Loucy (cell line): Measurements from ENCODE around the gene SLC39A11.

Experiments used
- H2AFZ ChIP-seq: fragments of 200-600 bp; sonication (generic); 2 replicates; pipeline ENCODE4 v1.6.0; 2016; ENCODE audit warnings: antibody characterized with exemption, mild to moderate bottlenecking, low read length, moderate library complexity
- H3F3A ChIP-seq: fragments of 200-600 bp; 2 replicates; pipeline ENCODE4 v1.6.0; 2016; ENCODE audit warnings: antibody characterized with exemption, low read depth, mild to moderate bottlenecking
- H3K27me3 ChIP-seq: fragments of 200-600 bp; sonication (generic); 2 replicates; pipeline ENCODE4 v1.6.1; 2014; ENCODE audit warnings: low read length, mild to moderate bottlenecking; ENCODE audit not compliant: insufficient read depth, poor library complexity, severe bottlenecking
- H3K36me3 ChIP-seq: fragments of 200-600 bp; sonication (generic); 2 replicates; pipeline ENCODE4 v1.6.1; 2016; ENCODE audit warnings: low read length; ENCODE audit not compliant: insufficient read depth
- H3K4me1 ChIP-seq: fragments of 200-600 bp; sonication (generic); 2 replicates; pipeline ENCODE4 v1.5.1; 2014; ENCODE audit warnings: low read length, mild to moderate bottlenecking; ENCODE audit not compliant: insufficient read depth, poor library complexity, severe bottlenecking
- H3K4me2 ChIP-seq: fragments of 200-600 bp; sonication (generic); 2 replicates; pipeline ENCODE4 v1.6.0; 2014; ENCODE audit warnings: antibody characterized with exemption, low read length, low read depth, mild to moderate bottlenecking; ENCODE audit not compliant: poor library complexity, severe bottlenecking
- H3K4me3 ChIP-seq: fragments of 200-600 bp; sonication (generic); 2 replicates; pipeline ENCODE4 v1.5.1; 2014; ENCODE audit warnings: low read length, mild to moderate bottlenecking, mixed read lengths; ENCODE audit not compliant: poor library complexity, severe bottlenecking
- H3K79me2 ChIP-seq: fragments of 200-600 bp; sonication (generic); 2 replicates; pipeline ENCODE4 v1.6.1; 2014; ENCODE audit warnings: low read length; ENCODE audit not compliant: insufficient read depth
- H3K9ac ChIP-seq: fragments of 200-600 bp; sonication (generic); 2 replicates; pipeline ENCODE4 v1.6.0; 2014; ENCODE audit warnings: mild to moderate bottlenecking, low read depth, low read length, moderate library complexity; ENCODE audit not compliant: poor library complexity, severe bottlenecking
- H3K9me2 ChIP-seq: fragments of 200-600 bp; sonication (generic); replicated peaks from 2 replicates; pipeline ENCODE4 v1.6.1; 2016; ENCODE audit warnings: low read depth, low read length, mixed read lengths
- H3K9me3 ChIP-seq: fragments of 200-600 bp; sonication (generic); 2 replicates; pipeline ENCODE4 v1.6.1; 2014; ENCODE audit warnings: mild to moderate bottlenecking, antibody characterized with exemption, low read length, low read depth; ENCODE audit not compliant: insufficient read depth
- H4K20me1 ChIP-seq: fragments of 200-600 bp; sonication (generic); 2 replicates; pipeline ENCODE4 v1.6.0; 2014; ENCODE audit warnings: antibody characterized with exemption, low read length, mild to moderate bottlenecking; ENCODE audit not compliant: insufficient read depth, poor library complexity, severe bottlenecking
- EZH2phosphoT487 ChIP-seq: fragments of 200-600 bp; IDR thresholded peaks from 2 replicates; pipeline ENCODE4 v1.6.1; 2018; ENCODE audit warnings: antibody characterized with exemption, mild to moderate bottlenecking, moderate library complexity, borderline replicate concordance
- TF ChIP-seq, protein P1 (sequence below): fragments of 200-600 bp; sonication (generic); conservative IDR thresholded peaks from 2 replicates; pipeline ENCODE4 v1.5.1; 2014; ENCODE audit warnings: mild to moderate bottlenecking, antibody characterized with exemption, low read length

Gene SLC39A11

DNA sequence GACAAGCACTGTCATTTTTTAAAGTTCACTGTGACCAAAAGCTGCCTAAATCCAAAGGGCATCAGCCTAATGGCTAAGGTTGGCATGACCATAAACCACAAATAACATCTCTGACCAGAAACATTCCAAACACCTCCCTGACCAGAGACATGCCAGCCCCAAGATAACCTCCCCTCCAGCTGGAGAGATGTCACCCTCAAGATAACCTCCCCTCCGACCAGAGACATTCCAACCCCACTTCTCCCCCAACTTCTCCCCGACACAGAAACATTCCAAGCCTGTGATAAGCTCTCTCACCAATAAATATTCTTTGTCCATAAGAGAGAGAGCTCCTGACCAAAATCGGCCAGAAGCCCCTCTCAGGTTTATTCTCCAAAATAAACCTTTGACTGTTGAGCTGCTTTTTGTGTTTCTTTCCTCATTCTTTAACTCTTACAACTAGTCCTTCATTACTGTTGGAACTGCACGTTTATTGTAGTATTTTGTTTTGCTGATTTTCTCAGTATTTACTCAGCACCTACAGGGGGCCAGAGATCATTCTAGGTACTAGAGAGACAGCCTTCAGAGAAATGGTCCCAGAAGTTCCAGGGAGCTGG, 325.6 kb downstream of the SLC39A11 start:
- Histone ChIP-seq H3K79me2 (no peaks in the 10 kb centered on the region), H3K4me3 (no peak overlapping the region), H3K4me2 (no peak overlapping the region), H3K36me3 (no peaks in the 10 kb centered on the region), H3K4me1 (no peaks in the 10 kb centered on the region), H3K9me3 (no peaks in the 10 kb centered on the region), H3K9me2 (no peaks in the 10 kb centered on the region), H2AFZ (no peak overlapping the region), H3K27me3 (no peaks in the 10 kb centered on the region), H3K9ac (no peak overlapping the region), H4K20me1 (no peaks in the 10 kb centered on the region), H3F3A (no peaks in the 10 kb centered on the region)
- TF ChIP-seq, protein P1, sequence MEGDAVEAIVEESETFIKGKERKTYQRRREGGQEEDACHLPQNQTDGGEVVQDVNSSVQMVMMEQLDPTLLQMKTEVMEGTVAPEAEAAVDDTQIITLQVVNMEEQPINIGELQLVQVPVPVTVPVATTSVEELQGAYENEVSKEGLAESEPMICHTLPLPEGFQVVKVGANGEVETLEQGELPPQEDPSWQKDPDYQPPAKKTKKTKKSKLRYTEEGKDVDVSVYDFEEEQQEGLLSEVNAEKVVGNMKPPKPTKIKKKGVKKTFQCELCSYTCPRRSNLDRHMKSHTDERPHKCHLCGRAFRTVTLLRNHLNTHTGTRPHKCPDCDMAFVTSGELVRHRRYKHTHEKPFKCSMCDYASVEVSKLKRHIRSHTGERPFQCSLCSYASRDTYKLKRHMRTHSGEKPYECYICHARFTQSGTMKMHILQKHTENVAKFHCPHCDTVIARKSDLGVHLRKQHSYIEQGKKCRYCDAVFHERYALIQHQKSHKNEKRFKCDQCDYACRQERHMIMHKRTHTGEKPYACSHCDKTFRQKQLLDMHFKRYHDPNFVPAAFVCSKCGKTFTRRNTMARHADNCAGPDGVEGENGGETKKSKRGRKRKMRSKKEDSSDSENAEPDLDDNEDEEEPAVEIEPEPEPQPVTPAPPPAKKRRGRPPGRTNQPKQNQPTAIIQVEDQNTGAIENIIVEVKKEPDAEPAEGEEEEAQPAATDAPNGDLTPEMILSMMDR = no peak
- TF ChIP-seq EZH2phosphoT487 = no peak

GRCh38 chr17:72765368-72766153, 326.9 kb downstream of the SLC39A11 start:
- Histone ChIP-seq H3K4me3 (no peak overlapping the region), H3F3A (no peaks in the 10 kb centered on the region), H3K4me1 (no peaks in the 10 kb centered on the region), H3K4me2 (no peak overlapping the region), H3K9me3 (no peaks in the 10 kb centered on the region), H3K79me2 (no peaks in the 10 kb centered on the region), H3K36me3 (no peaks in the 10 kb centered on the region), H4K20me1 (no peaks in the 10 kb centered on the region), H3K27me3 (no peaks in the 10 kb centered on the region), H3K9me2 (no peaks in the 10 kb centered on the region), H2AFZ (no peak overlapping the region), H3K9ac (no peak overlapping the region)
- no peak for TF ChIP-seq EZH2phosphoT487
- TF ChIP-seq, protein P1 = no peak

DNA sequence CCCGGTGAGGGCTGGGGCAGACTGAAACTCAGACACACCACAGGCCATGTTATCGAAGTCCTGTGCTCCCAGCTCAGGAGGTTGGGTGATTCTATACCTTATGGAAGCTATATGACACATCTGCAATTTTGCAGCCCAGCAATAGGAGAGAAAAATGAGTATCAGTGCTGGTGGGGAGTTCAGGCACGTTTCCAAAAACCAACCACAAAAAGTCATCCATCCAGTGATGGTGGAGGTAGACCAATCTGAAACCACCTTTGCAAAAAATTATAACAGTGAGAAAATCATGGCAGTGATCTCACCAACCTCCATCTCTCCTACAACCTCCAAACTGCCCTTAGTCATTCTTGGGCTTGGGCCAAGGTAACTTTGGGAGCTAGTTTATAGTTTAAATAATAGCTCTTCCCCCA, 327.9 kb downstream of the SLC39A11 start:
- Histone ChIP-seq H3K4me1 (no peaks in the 10 kb centered on the region), H3K79me2 (no peaks in the 10 kb centered on the region), H3K36me3 (no peaks in the 10 kb centered on the region), H3K4me3 (no peak overlapping the region), H3K9me2 (no peaks in the 10 kb centered on the region), H2AFZ (no peak overlapping the region), H3F3A (no peaks in the 10 kb centered on the region), H3K4me2 (no peak overlapping the region), H3K9me3 (no peaks in the 10 kb centered on the region), H4K20me1 (no peaks in the 10 kb centered on the region), H3K27me3 (no peaks in the 10 kb centered on the region), H3K9ac (no peak overlapping the region)
- no peak for TF ChIP-seq EZH2phosphoT487
- TF ChIP-seq, protein P1 = no peak
